Measurements from ENCODE around the gene SLC25A24.

DNA sequence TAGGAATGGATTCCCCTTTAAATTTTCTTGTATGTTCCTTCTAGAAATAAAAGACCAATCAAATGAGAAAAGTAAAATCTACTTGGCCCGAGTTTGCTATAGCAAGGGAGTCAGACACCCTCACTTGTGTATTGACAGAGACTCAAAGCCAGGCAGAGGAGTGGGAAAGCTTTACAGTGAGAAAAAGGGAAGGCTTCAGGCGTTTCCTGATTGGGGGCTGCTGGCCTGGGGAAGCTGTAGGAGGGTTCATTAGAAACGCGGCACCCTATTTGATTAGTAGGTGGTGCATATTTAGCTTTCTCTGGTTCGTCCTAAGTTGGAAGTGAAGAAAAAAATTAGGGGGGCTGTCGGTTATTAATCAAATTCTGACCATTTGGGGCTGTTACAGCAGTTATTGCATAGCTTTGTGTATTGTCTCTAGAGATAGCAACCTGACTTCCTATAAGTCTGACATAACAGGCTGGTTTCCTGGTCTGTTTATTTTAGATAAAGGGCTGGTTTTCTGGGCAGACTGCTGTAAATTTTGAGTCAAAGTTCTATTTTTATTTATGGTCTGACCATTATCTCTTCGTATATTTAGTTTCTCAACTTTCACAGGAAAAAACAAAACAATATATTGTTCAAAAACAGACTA is 10.0 kb downstream of the SLC25A24 start:
- no peak for TF ChIP-seq CTCF (IDR thresholded peaks at IDR 0.05)
- TF ChIP-seq POLR2A (IDR thresholded peaks at IDR 0.05) = no peak
